HepG2 (cell line): ENCODE results near the gene MEAF6. TPM values are rescaled to one million over a fixed set of nuclear protein-coding genes. Genes with fewer than 3 reads are reported as not detected.

ENCODE experiments used
- ATAC-seq: fragments of 200-7000 bp; cut with Tn5 transposase; 3 replicates; pipeline ENCODE4 v1.9.1; 2020; ENCODE audit warnings: mild to moderate bottlenecking, moderate library complexity
- BruUV-seq: library from RNA; stranded (reverse); fragments of 400-500 nt; replicated peaks from 2 replicates; lab custom pipeline; 2021; lab: Mats Ljungman, UMichigan
- CTCF ChIA-PET: fragments of 300-600 bp; formaldehyde crosslinking; extraction: SDS; loops from one replicate; lab custom pipeline; 2021; ENCODE audit warnings: low total read pairs, inconsistent platforms, low intra/inter-chr PET ratio; lab: Yijun Ruan, JAX
- POLR2A ChIA-PET: fragments of 350-600 bp; sonication (Branson Sonifier 250); formaldehyde crosslinking; loops from one replicate; lab custom pipeline; 2020; ENCODE audit warnings: antibody characterized with exemption, inconsistent platforms; lab: Yijun Ruan, JAX
- DNase-seq: peaks from one replicate; pipeline ENCODE4 v3.0.0-alpha.2; 2015; ENCODE audit warnings: low spot score
- FAIRE-seq: peaks from 3 replicates; lab custom pipeline; 2011; peaks lifted over from hg19 to GRCh38; lab: Jason Lieb, UNC
- H2AFZ ChIP-seq: one replicate; pipeline ENCODE4 v1.6.1; 2011; ENCODE audit warnings: low read length, inconsistent platforms
- H3K27ac ChIP-seq: fragments of 300-600 bp; 3 replicates; pipeline ENCODE4 v1.8.0; 2011; ENCODE audit warnings: mixed run types, mild to moderate bottlenecking, mixed read lengths, low read length, inconsistent platforms; ENCODE audit not compliant: insufficient read depth; ENCODE audit errors: extremely low read length
- H3K27me3 ChIP-seq, 2 experiments: fragments of 200-600 bp in 1 of 2; 2 replicates in 1 of 2; 3 replicates in 1 of 2; pipeline versions ENCODE4 v1.6.0 to v1.8.0; 2011; ENCODE audit warnings: low read length in 2 of 2, mild to moderate bottlenecking in 2 of 2, moderate library complexity in 2 of 2, inconsistent platforms in 1 of 2; ENCODE audit not compliant: insufficient read depth in 2 of 2, control insufficient read depth in 1 of 2
- H3K36me3 ChIP-seq, 2 experiments: fragments of 200-600 bp in 1 of 2; replicated peaks in 1 of 2; 2 replicates in 1 of 2; 3 replicates in 1 of 2; pipeline versions ENCODE4 v1.5.1 to v1.8.0; 2011; ENCODE audit warnings: low read length in 2 of 2, inconsistent platforms in 1 of 2; ENCODE audit not compliant: insufficient read depth in 2 of 2, control insufficient read depth in 1 of 2
- H3K4me1 ChIP-seq: 2 replicates; pipeline ENCODE4 v1.5.1; 2012; ENCODE audit warnings: low read length, inconsistent platforms; ENCODE audit not compliant: insufficient read depth
- H3K4me2 ChIP-seq: 2 replicates; pipeline ENCODE4 v1.6.0; 2011; ENCODE audit warnings: low read depth, low read length, inconsistent platforms
- H3K4me3 ChIP-seq, 3 experiments: fragments of 200-600 bp in 1 of 3; sonication (generic), shearing (Covaris generic) in 1 of 3; replicated peaks in 1 of 3; 2 replicates each; pipeline ENCODE4 v1.5.1; 2011 to 2016; ENCODE audit warnings: low read length in 3 of 3, inconsistent platforms in 2 of 3, low read depth in 2 of 3, mild to moderate bottlenecking in 2 of 3, control low read depth in 1 of 3, mixed read lengths in 1 of 3; ENCODE audit not compliant: insufficient read depth in 1 of 3
- H3K79me2 ChIP-seq: one replicate; pipeline ENCODE4 v1.6.1; 2011; ENCODE audit warnings: low read length, inconsistent platforms; ENCODE audit not compliant: insufficient read depth
- H3K9ac ChIP-seq: 2 replicates; pipeline ENCODE4 v1.6.0; 2011; ENCODE audit warnings: mild to moderate bottlenecking, low read depth, low read length, inconsistent platforms; ENCODE audit not compliant: insufficient read depth
- H3K9me3 ChIP-seq: 2 replicates; pipeline ENCODE4 v1.5.1; 2012; ENCODE audit warnings: mild to moderate bottlenecking, low read length
- H4K20me1 ChIP-seq: 2 replicates; pipeline ENCODE4 v1.6.0; 2011; ENCODE audit warnings: inconsistent platforms, mild to moderate bottlenecking, low read length, moderate library complexity; ENCODE audit not compliant: insufficient read depth
- CENPT ChIP-seq: sonication (generic); formaldehyde crosslinking; IDR thresholded peaks from 2 replicates; pipeline ENCODE4 v1.8.0; 2022; ENCODE audit warnings: low read depth, mild to moderate bottlenecking, moderate library complexity, missing genetic modification reagents
- JUNB ChIP-seq: sonication (generic); formaldehyde crosslinking; IDR thresholded peaks from 2 replicates; pipeline ENCODE4 v1.8.0; 2022; ENCODE audit warnings: missing genetic modification reagents, mild to moderate bottlenecking, borderline replicate concordance
- NFYC ChIP-seq: IDR thresholded peaks from 2 replicates; pipeline ENCODE4 v1.6.1; 2016; ENCODE audit warnings: missing genetic modification reagents, missing compliant biosample characterization
- PAXIP1 ChIP-seq: sonication (generic); formaldehyde crosslinking; conservative IDR thresholded peaks from 2 replicates; pipeline ENCODE4 v1.4.0; 2020; ENCODE audit warnings: mild to moderate bottlenecking, missing genetic modification reagents, moderate library complexity
- SP4 ChIP-seq: sonication (generic); formaldehyde crosslinking; IDR thresholded peaks from 2 replicates; pipeline ENCODE4 v1.8.1; 2023; ENCODE audit warnings: mild to moderate bottlenecking, missing genetic modification reagents
- TEF ChIP-seq: sonication (generic); formaldehyde crosslinking; IDR thresholded peaks from 2 replicates; pipeline ENCODE4 v1.5.0; 2020; ENCODE audit warnings: missing genetic modification reagents
- TFDP2 ChIP-seq: sonication (generic); formaldehyde crosslinking; IDR thresholded peaks from 2 replicates; pipeline ENCODE4 v1.4.0; 2020; ENCODE audit warnings: missing genetic modification reagents
- ZFP62 ChIP-seq: sonication (generic); formaldehyde crosslinking; IDR thresholded peaks from 2 replicates; pipeline ENCODE4 v1.4.0; 2020; ENCODE audit warnings: missing genetic modification reagents
- ZNF430 ChIP-seq: sonication (generic); formaldehyde crosslinking; IDR thresholded peaks from 2 replicates; pipeline ENCODE4 v1.9.0; 2021; ENCODE audit warnings: mild to moderate bottlenecking, missing genetic modification reagents
- ZNF510 ChIP-seq: sonication (generic); formaldehyde crosslinking; IDR thresholded peaks from 2 replicates; pipeline ENCODE4 v1.4.0; 2020; ENCODE audit warnings: low read depth, mild to moderate bottlenecking, missing genetic modification reagents
- ZNF674 ChIP-seq: sonication (generic); formaldehyde crosslinking; IDR thresholded peaks from 2 replicates; pipeline ENCODE4 v1.5.0; 2020; ENCODE audit warnings: low read depth, mild to moderate bottlenecking, missing genetic modification reagents
- ZNF7 ChIP-seq: IDR thresholded peaks from 2 replicates; pipeline ENCODE4 v1.6.1; 2016; ENCODE audit warnings: missing biosample characterization, missing genetic modification reagents
- ZSCAN20 ChIP-seq: sonication (generic); formaldehyde crosslinking; IDR thresholded peaks from 2 replicates; pipeline ENCODE4 v1.4.0; 2020; ENCODE audit warnings: missing genetic modification reagents, mild to moderate bottlenecking, borderline replicate concordance
- ZSCAN5A ChIP-seq: sonication (generic); formaldehyde crosslinking; IDR thresholded peaks from 2 replicates; pipeline ENCODE4 v1.8.0; 2022; ENCODE audit warnings: mild to moderate bottlenecking, missing genetic modification reagents, borderline replicate concordance
- WGBS: methylation state at CpG from one replicate; pipeline ENCODE4 v1.1.6; 2017; ENCODE audit warnings: low lambda C conversion rate; 5-methylcytosine and 5-hydroxymethylcytosine counted together
- in situ Hi-C: cut with HindIII; loops from 2 replicates; pipeline ENCODE4 v1.10.0; 2017; ENCODE audit warnings: low pct_unique_long_range_greater_than_20kb; ENCODE audit not compliant: extremely low pct_ligation_motif_present
- intact Hi-C: fragments of 100-400 bp; cut with micrococcal nuclease; formaldehyde crosslinking; loops from one replicate; pipeline ENCODE4 v1.10.0; 2022; ENCODE audit not compliant: unreplicated experiment
- polyA plus RNA-seq, 8 experiments: library from polyadenylated mRNA; depleted of rRNA in 3 of 8; stranded (reverse) in 7 of 8; unstranded in 1 of 8; fragments of >200 nt; fragmentation: Illumina TruSeq in 4 of 8; extraction: Trizol in 4 of 8; gene quantifications; 2 replicates each; pipeline versions ENCODE4 v1.2.1 to v1.2.3, GENCODE V29; 2011 to 2016; ENCODE audit warnings: low read depth in 4 of 8, missing spikeins in 1 of 8, mixed read lengths in 1 of 8; ENCODE audit not compliant: insufficient read depth in 1 of 8
- total RNA-seq, 5 experiments: library from RNA; depleted of rRNA; stranded (reverse); fragments of >200 nt; fragmentation: Illumina TruSeq; extraction: Trizol; gene quantifications; 2 replicates each; pipeline ENCODE4 v1.2.3, GENCODE V29; 2016; ENCODE audit warnings: low read depth in 1 of 5

Gene MEAF6
- total and polyA plus RNA-seq, 2 of the 13 experiments (the other 11 are each of a cell fraction or from before 2014, with no cell fraction given), result 29.5 to 45.6 TPM

GRCh38 chr1:37549341-37549740, 34.8 kb upstream of the MEAF6 start:
- 94% methylated on average over 6 of the region's 6 CpGs for WGBS
- no peak overlapping the region for H3K4me2 ChIP-seq
- intact Hi-C loops (no loop called here), in situ Hi-C loops (no loop called here)
- no peaks in the 10 kb centered on the region; the same call in 1 of the 2 replicates for H4K20me1 ChIP-seq
- ChIA-PET CTCF (no interaction called here), POLR2A (interaction anchor here (1.5 kb wide), 1 partner anchor 35 kb away, joined by 3 read pairs; the partner anchor contains the start of gene MEAF6)
- no peak overlapping the region for H3K9ac ChIP-seq
- BruUV-seq, result no TSS peak
- peaks cover 10 to 53% of the 10 kb centered on the region in 2 experiments; a peak in 4 of 5 replicates for H3K36me3 ChIP-seq
- H3K4me1 ChIP-seq, result peaks cover 19% of the 10 kb centered on the region
- FAIRE-seq (no peak), ATAC-seq (no peak), DNase-seq (no peak)
- H3K79me2 ChIP-seq, result peaks cover 34% of the 10 kb centered on the region
- H3K27ac ChIP-seq, result no peak overlapping the region
- no peak overlapping the region for H3K4me3 ChIP-seq
- H3K27me3 ChIP-seq, result no peaks in the 10 kb centered on the region; a peak in 1 of 5 replicates
- H2AFZ ChIP-seq, result no peak overlapping the region
- H3K9me3 ChIP-seq, result no peaks in the 10 kb centered on the region
- TF ChIP-seq ZNF430 (CRISPR knock-in tag) (no peak), NFYC (CRISPR knock-in tag) (no peak), ZFP62 (CRISPR knock-in tag) (no peak), ZSCAN20 (CRISPR knock-in tag) (no peak), SP4 (CRISPR knock-in tag) (no peak), ZNF510 (CRISPR knock-in tag) (no peak), PAXIP1 (no peak), JUNB (CRISPR knock-in tag) (no peak), TEF (CRISPR knock-in tag) (no peak), ZNF674 (CRISPR knock-in tag) (no peak), TFDP2 (CRISPR knock-in tag) (no peak), CENPT (CRISPR knock-in tag) (no peak), ZSCAN5A (CRISPR knock-in tag) (no peak), ZNF7 (CRISPR knock-in tag) (no peak)
